ENCODE results near the gene VSIG10L. TPM values are rescaled to one million over a fixed set of nuclear protein-coding genes. Genes with fewer than 3 reads are reported as not detected.

VSIG10L gene
- total RNA-seq, 4 donors from 2014 or later, result 0.20 to 0.75 (median 0.34) TPM

DNA sequence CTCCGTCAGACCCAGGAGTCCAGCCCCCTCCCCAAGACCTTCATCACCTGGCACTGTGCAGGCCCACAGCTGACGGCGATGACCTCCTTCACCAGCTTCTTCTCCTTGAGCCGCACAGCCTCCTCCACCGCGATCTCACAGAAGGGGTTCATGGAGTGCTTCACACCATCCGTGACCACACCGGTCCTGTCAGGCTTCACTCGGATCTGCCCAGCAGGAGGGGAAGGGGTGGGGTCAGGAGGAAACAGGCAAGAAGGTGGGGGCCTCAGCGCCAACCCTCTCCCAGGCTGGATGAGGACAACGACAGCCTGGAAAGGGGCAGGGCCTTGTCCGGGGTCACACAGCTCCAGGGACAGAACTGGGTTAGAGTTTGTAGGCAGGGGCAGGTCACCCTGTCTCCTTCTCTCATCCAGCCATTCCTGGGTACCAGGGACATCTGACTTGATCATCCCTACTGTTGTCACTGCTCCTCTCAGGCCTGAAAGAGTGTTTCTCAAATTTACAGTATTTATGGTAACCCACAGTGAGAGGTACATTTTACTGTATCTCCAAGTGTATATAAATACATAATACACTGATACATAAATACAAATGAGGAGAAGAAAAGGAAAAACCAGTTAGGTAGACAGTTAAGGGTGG, 12.3 kb upstream of the VSIG10L start:
- no peaks in the 10 kb centered on the region for H3K4me1 ChIP-seq
- intact Hi-C loops (cut with DNase I; ENCODE audit: low total_unique reads) (no loop called here), in situ Hi-C loops (cut with MboI; ENCODE audit: low sequenced_read_pairs in 4 of 4) (no loop called here)
- H3K36me3 ChIP-seq, result peaks cover 0 to 15% of the 10 kb centered on the region in 2 donors
- DNase-seq, result no peak
- no peak for ATAC-seq
- H3K9me3 ChIP-seq, result no peaks in the 10 kb centered on the region
- no peaks in the 10 kb centered on the region for H3K27me3 ChIP-seq
- no peak overlapping the region for H3K4me3 ChIP-seq
- no peak overlapping the region for H3K27ac ChIP-seq
- TF ChIP-seq, protein P1, sequence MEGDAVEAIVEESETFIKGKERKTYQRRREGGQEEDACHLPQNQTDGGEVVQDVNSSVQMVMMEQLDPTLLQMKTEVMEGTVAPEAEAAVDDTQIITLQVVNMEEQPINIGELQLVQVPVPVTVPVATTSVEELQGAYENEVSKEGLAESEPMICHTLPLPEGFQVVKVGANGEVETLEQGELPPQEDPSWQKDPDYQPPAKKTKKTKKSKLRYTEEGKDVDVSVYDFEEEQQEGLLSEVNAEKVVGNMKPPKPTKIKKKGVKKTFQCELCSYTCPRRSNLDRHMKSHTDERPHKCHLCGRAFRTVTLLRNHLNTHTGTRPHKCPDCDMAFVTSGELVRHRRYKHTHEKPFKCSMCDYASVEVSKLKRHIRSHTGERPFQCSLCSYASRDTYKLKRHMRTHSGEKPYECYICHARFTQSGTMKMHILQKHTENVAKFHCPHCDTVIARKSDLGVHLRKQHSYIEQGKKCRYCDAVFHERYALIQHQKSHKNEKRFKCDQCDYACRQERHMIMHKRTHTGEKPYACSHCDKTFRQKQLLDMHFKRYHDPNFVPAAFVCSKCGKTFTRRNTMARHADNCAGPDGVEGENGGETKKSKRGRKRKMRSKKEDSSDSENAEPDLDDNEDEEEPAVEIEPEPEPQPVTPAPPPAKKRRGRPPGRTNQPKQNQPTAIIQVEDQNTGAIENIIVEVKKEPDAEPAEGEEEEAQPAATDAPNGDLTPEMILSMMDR (IDR thresholded peaks at IDR 0.05 in 4 of 5, conservative IDR thresholded peaks at IDR 0.05 in 1 of 5), result no peak
- no peak for TF ChIP-seq POLR2A (IDR thresholded peaks at IDR 0.05)

DNA sequence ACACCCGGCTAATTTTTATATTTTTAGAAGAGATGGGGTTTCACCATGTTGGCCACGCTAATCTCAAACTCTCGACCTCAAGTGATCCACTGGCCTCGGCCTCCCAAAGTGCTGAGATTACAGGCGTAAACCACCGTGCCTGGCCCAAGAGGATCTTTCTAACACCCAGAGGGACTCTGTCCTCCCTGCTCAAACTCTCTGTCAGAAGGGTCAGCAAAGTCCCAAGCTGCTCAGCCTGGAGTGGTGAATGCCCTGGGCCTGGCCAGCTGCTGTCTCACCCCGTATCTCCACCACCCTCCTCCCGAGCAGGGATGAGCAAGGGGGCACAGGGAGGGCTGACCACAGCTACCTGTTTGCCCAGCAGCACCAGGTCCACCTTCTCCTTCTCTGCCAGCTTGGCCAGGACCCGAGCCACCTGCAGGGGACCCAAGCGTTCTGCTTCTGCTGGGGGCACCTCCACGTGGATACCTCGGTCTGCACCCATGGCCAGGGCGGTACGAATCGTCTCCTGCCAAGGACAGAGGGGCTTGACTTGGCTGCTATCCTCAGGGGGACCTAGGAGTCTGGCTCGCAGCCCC, 10.9 kb upstream of the VSIG10L start:
- DNase-seq (no peak), ATAC-seq (no peak)
- H3K4me1 ChIP-seq, result no peaks in the 10 kb centered on the region
- intact Hi-C loops (cut with DNase I; ENCODE audit: low total_unique reads) (no loop called here), in situ Hi-C loops (cut with MboI; ENCODE audit: low sequenced_read_pairs in 4 of 4) (no loop called here)
- no peaks in the 10 kb centered on the region for H3K9me3 ChIP-seq
- no peak overlapping the region for H3K27ac ChIP-seq
- no peak for TF ChIP-seq POLR2A (IDR thresholded peaks at IDR 0.05)
- TF ChIP-seq, protein P1 (IDR thresholded peaks at IDR 0.05 in 4 of 5, conservative IDR thresholded peaks at IDR 0.05 in 1 of 5), result no peak
- H3K36me3 ChIP-seq, result peaks cover 0 to 20% of the 10 kb centered on the region in 2 donors
- no peak overlapping the region for H3K4me3 ChIP-seq
- H3K27me3 ChIP-seq, result no peaks in the 10 kb centered on the region

DNA sequence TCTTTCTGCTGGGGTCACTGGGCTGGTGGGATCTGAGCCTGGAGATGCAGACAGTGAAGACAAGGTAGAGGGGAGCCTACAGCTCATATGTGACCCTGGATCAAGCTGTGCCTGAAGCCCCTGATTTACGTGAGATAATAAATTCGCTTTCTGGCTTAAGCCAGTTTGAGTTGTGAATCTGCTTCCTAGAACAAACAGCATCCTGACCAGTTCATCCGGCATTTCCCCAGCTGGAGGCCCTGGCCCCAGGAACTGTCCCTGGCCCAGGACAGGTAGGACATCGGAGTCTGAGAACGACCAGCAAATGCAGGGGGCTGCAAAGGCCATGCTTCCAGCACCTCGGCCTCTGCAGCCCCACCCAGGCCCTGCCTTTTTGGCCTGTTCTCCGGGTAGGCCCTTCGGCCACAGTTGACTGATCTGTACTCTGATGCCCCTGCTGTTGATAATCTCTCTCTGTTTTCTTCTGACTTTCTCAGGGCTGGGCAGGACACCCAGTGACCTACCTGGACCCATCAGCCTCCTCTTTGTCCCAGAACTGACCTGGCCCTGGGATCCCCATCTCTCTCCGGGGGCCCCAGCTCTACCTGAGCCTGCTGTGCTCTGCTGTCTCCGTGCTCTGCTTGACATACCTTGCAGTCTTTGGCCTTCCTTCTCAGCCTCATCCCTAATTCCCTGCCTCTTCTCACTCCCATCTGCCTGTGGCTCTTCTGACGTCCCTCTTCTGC, 9.5 kb upstream of the VSIG10L start:
- no peak for ATAC-seq
- H3K4me3 ChIP-seq, result no peak overlapping the region
- in situ Hi-C loops (cut with MboI; ENCODE audit: low sequenced_read_pairs in 4 of 4), result no loop called here

DNA sequence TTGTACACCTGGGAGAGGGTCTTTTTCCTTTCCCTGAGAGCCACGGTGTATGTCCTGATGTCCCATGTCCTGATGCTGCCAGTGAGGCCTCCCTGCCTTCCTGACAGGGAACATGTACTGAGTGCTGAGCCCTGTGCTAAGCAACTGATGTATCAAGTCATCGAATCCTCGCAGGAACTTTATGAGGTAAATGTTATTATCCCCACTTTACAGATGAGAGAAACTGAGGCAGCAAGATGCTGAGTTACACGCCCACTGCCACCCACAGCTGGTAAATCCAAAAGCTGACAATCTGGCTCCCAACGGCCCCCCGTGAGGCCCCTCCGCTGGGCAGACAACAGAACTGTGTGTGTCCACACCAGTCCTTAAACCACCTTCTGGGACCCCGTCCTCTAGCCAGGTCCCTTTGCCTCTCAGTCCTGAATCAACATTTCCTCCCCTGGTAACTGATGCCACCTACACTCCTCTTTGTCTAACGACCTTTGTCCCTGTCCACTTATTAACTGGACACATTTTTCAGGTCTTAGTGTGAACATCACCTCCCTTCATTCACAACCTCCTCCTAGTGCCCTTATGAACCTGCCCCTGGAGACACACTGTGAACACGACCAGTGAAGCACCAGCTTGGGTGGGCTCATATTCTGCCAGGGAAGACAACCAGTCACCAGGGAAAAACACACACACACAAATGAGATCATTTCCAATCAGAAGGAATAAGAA, 5.4 kb upstream of the VSIG10L start:
- H3K36me3 ChIP-seq, result peaks cover 0 to 52% of the 10 kb centered on the region in 2 donors
- no peak overlapping the region for H3K4me3 ChIP-seq

More for the DNA sequence above, 9.5 kb upstream of the VSIG10L start:
- H3K4me1 ChIP-seq, result no peaks in the 10 kb centered on the region
- H3K9me3 ChIP-seq, result no peaks in the 10 kb centered on the region
- no peaks in the 10 kb centered on the region for H3K27me3 ChIP-seq
- intact Hi-C loops (cut with DNase I; ENCODE audit: low total_unique reads), result no loop called here
- peaks cover 0 to 35% of the 10 kb centered on the region in 2 donors for H3K36me3 ChIP-seq
- peak overlapping the region; percentile 27 to 72 (median 62) for H3K27ac ChIP-seq
- DNase-seq, result no peak
- TF ChIP-seq POLR2A (IDR thresholded peaks at IDR 0.05), result no peak
- TF ChIP-seq, protein P1 (IDR thresholded peaks at IDR 0.05 in 4 of 5, conservative IDR thresholded peaks at IDR 0.05 in 1 of 5), result no peak

More for the DNA sequence above, 5.4 kb upstream of the VSIG10L start:
- Histone ChIP-seq H3K4me1 (no peaks in the 10 kb centered on the region), H3K27me3 (no peaks in the 10 kb centered on the region), H3K9me3 (no peaks in the 10 kb centered on the region), H3K27ac (no peak overlapping the region)
- no peak for ATAC-seq
- TF ChIP-seq, protein P1 (IDR thresholded peaks at IDR 0.05 in 4 of 5, conservative IDR thresholded peaks at IDR 0.05 in 1 of 5), result no peak
- no peak for TF ChIP-seq POLR2A (IDR thresholded peaks at IDR 0.05)
- no peak for DNase-seq
- intact Hi-C loops (cut with DNase I; ENCODE audit: low total_unique reads), result no loop called here
- in situ Hi-C loops (cut with MboI; ENCODE audit: low sequenced_read_pairs in 4 of 4), result no loop called here
